Activated CD8-positive, alpha-beta memory T cell treated with anti-CD3 and anti-CD28 coated beads, Interleukin-2, amount 50 U/mL, for 24 hours (primary cell): Measurements from ENCODE around the gene PDE4D.

ENCODE experiments used
- DNase-seq: peaks from one replicate; pipeline ENCODE4 v3.0.0-alpha.2; 2020; ENCODE audit errors: extremely low read depth

PDE4D gene

GRCh38 chr5:59209758-59210359, 683.7 kb downstream of the PDE4D start:
- no peak for DNase-seq

- DNase-seq = no peak
These were observed 685.1 kb downstream of the PDE4D start for GRCh38 chr5:59208474-59208873.

DNA sequence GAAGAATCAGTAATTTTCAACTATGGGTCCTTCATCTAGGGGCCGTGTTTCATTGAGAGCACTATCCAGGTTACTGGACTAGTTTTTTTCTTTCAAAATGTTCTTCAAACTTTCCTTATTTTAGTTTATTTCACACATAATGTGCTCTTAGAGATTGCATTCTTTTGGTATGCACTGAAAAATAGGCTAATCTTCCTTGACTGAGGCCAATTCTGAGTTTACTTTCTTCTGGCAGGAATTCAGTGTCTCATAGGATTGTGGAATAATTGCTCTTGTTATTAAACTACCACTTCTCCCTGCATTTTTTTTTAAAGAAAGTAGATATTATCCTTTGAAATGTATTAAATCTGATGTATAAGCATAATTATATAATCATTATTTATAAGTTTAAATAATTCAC, 686.1 kb downstream of the PDE4D start:
- no peak for DNase-seq

- no peak for DNase-seq
These were observed 687.4 kb downstream of the PDE4D start for GRCh38 chr5:59206132-59206581.

GRCh38 chr5:59204114-59204897, 689.2 kb downstream of the PDE4D start:
- no peak for DNase-seq

DNA sequence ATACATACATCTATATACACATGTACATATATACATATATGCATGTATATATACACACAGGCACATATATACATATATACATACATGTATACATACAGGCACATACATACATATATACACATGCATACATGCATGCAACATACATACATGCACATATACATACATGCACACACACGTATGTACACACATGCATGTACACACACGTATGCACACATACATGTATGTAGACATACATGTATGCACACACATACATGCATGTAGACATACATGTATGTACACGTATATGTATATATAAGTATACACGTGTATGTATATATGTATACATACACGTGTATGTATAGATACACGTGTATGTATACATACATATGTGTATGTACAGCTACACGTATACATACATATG, 693.7 kb downstream of the PDE4D start:
- DNase-seq = no peak

DNA sequence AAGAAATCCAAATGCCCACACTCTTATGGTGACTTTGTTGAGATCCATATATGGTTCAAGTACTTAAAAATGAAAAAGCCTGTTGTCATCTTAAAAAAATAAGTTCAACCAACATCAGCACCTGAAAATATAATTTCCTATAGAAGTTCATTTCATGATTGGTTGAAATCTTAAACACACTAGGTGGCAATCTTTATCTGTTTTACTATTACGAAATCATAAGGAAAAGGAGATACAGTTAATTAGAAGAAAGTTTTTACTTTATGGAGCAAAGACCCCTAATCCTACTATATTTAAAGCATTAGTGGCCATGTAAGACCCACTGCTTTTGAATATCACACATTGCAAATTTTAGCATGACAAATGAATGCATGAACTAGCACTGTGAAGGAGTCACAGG, 694.7 kb downstream of the PDE4D start:
- DNase-seq = no peak

- no peak for DNase-seq
These were observed 695.2 kb downstream of the PDE4D start for GRCh38 chr5:59198365-59198764.

- DNase-seq = no peak
These were observed 695.6 kb downstream of the PDE4D start for GRCh38 chr5:59197911-59198310.

DNA sequence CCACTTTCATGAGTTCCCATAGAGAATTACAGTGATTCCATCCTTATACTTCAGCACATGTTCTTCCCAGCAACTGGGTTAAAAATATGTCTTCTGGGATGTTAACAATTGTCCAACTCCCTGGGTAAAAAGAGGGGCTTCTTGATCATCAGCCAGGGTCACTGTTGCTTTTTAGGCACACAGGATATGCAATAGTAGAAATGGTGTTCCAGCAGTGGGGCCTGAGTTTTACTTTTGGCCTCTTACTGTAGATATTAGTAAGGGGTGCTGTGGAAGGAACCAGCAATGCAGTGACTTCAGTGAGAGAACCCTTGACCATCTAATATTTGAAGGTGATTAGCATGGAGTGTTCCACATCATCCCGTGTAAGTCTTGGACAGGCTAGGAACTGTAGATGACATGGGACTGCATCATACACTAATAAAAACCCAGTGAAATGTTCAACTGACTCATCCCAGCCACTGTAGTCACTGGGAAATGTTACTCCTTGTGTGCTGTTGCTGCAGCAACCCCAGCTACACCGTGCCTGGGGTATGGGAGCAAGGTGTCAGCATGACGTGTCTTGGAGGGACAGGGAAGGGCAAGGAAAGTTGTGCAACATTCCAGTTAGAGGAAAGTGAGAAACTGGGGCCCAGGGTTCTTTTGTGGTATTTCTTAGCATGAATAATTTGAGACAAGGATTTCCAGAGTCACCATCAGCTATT, 699.8 kb downstream of the PDE4D start:
- DNase-seq = no peak

GRCh38 chr5:59190746-59191145, 702.8 kb downstream of the PDE4D start:
- DNase-seq = no peak

- DNase-seq = no peak
These were observed 703.9 kb downstream of the PDE4D start for GRCh38 chr5:59189472-59190244.

DNA sequence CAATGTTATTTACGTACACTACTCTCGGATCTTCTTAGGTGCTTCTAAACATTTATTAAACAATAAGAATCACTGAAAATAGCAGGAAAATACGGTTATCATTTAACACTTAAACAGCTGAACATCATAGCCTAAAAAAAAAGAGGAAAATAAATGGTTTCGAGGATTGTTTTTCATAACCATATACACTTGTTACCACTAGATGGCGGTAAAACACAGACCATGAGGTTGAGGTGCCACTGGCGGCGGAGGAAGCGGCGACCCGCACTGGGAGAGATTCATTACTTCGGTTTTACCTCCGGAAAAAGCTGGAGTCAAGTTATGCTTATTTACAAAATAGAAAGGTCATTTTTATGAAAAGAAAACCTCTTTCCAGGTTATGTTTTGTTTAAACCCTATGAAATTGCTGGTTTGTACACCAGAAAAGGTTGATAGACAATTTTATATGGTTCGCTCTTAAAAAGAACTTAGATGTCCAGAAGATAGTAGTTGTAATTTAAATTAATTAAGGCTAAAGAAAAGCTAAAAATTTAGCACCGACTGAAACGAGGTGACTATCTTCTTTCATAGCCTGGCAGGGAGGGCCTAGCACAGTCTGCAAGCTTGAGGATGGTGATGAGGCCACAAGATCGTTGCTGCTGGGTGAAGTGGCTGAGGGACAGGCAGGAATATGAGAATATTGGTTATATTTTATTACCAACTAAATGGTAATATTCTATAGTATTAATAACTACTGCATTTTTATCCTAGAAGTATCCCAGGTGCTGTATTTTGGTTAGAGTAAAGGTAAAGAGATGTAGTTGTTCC, 704.9 kb downstream of the PDE4D start:
- peak; percentile 9 for DNase-seq

GRCh38 chr5:59187857-59188256, 705.7 kb downstream of the PDE4D start:
- DNase-seq = no peak

DNA sequence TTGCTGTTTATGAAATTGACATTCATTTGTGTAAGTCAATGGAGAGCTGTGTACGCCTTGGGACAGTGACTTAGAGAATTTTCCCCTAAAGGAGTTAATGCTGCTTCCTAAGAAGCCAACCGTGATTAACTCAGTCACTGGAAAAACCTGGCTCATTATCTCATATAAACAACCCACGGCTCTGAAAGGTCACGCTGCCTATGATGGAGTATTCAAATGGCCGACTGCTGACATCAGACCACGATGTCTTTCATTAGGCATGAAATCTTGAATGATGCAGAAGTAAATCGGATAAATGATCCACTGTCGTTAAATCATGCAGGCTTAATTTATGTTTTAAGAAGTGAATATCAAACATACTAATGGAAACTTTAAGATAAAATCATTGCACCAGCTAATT, 706.9 kb downstream of the PDE4D start:
- DNase-seq = no peak

DNA sequence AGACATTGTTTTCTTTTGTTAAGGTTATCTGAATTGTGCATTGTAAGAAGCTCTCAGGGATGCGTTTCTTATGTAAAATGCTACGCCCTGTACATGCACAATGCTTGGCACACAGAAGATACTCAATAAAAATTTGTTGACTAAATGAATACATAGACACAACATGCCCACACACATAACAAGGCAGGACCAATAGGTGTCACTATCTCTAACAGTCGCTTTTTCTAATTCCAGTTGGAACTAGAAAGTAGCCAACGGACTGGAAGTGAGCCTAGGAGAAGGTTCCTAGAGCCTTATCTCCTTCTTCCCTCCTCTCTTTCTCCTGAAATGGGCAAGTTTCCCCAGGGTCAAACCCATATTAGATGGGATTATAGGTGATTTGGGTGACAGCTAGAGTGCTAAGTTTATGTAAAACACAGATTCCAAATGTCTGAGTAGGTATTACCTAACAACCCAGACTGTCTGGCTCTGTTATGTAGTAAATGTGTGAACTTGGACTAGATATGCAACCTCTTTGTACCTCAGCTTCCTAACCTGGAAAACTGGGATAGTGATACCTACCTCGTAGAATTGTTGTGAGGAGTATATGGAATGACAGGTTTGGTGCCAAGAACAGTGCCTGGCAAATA, 707.7 kb downstream of the PDE4D start:
- DNase-seq = no peak

GRCh38 chr5:59184769-59185168, 708.8 kb downstream of the PDE4D start:
- no peak for DNase-seq

GRCh38 chr5:59182760-59183159, 710.8 kb downstream of the PDE4D start:
- DNase-seq = no peak

GRCh38 chr5:59180515-59180914, 713.0 kb downstream of the PDE4D start:
- no peak for DNase-seq

DNA sequence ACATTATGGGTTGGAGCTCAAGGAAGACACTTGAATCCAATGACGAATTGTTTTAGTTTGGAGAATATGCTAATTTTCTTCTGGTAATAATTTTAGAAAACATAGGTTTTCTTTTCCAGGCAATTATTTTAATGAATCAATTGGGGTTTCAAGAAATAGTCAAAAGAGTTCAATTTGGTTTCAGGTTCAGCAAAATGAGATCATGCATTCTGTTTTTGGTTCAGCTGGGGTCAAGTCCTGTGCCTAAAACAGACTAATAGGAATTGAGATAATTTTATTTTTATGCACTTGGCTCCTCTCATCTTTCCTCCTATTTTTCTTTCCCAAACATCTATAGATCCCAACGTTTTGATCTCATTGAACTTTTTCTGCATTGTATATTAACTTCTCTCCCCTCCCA, 713.8 kb downstream of the PDE4D start:
- no peak for DNase-seq

- no peak for DNase-seq
These were observed 715.0 kb downstream of the PDE4D start for GRCh38 chr5:59178482-59178881.
